ENCODE measurements around the gene POLR2L.

The POLR2L gene

GRCh38 chr11:826836-827145 is 15.5 kb downstream of the POLR2L start:
- DNase-seq (ENCODE audit: low read depth), result no peak

- DNase-seq (ENCODE audit: low read depth), result no peak
Measured at GRCh38 chr11:826227-826621, 16.1 kb downstream of the POLR2L start.

GRCh38 chr11:825366-826226 is 16.7 kb downstream of the POLR2L start:
- DNase-seq (ENCODE audit: low read depth), result no peak

GRCh38 chr11:824942-825341 is 17.4 kb downstream of the POLR2L start:
- no peak for DNase-seq (ENCODE audit: low read depth)

GRCh38 chr11:824292-824880 is 17.9 kb downstream of the POLR2L start:
- no peak for DNase-seq (ENCODE audit: low read depth)

GRCh38 chr11:823441-824291 is 18.7 kb downstream of the POLR2L start:
- no peak for DNase-seq (ENCODE audit: low read depth)

GRCh38 chr11:821512-822371 is 20.6 kb downstream of the POLR2L start:
- DNase-seq (ENCODE audit: low read depth), result no peak

GRCh38 chr11:820655-821511 is 21.4 kb downstream of the POLR2L start:
- DNase-seq (ENCODE audit: low read depth), result no peak

GRCh38 chr11:819943-820649 is 22.2 kb downstream of the POLR2L start:
- DNase-seq (ENCODE audit: low read depth), result no peak

GRCh38 chr11:819129-819931 is 23.0 kb downstream of the POLR2L start:
- no peak for DNase-seq (ENCODE audit: low read depth)

GRCh38 chr11:818396-819128 is 23.8 kb downstream of the POLR2L start, which contains the start of gene PNPLA2:
TSS of gene PNPLA2 (plus strand) at chr11:818914. CDS start at chr11:819719, 805 bp downstream.
- DNase-seq (ENCODE audit: low read depth), result no peak

GRCh38 chr11:816433-816779 is 25.9 kb downstream of the POLR2L start:
- no peak for DNase-seq (ENCODE audit: low read depth)

GRCh38 chr11:815675-816432 is 26.5 kb downstream of the POLR2L start:
- DNase-seq (ENCODE audit: low read depth), result no peak

- DNase-seq (ENCODE audit: low read depth), result no peak
Measured at GRCh38 chr11:813456-814096, 28.8 kb downstream of the POLR2L start.

- DNase-seq (ENCODE audit: low read depth), result no peak
Measured at GRCh38 chr11:813072-813455, 29.3 kb downstream of the POLR2L start.

GRCh38 chr11:812390-812789 is 29.9 kb downstream of the POLR2L start:
- DNase-seq (ENCODE audit: low read depth), result no peak

- no peak for DNase-seq (ENCODE audit: low read depth)
Measured at GRCh38 chr11:811446-812245, 30.7 kb downstream of the POLR2L start.
